Activated CD4-positive, alpha-beta T cell treated with anti-CD3 and anti-CD28 coated beads, Interleukin-2, Interleukin-4, amounts not matched to agents 100 ng/mL and 50 ng/mL, durations not matched to agents 16 hours and 8 hours (primary cell): ENCODE results near the gene TMEM126B.
A peak's percentile ranks its signal among the peaks of the same experiment; 100 is the strongest.

Source experiments
- DNase-seq: peaks from one replicate; pipeline ENCODE4 v3.0.0-alpha.2; 2020; ENCODE audit warnings: low spot score

TMEM126B gene

GRCh38 chr11:85682330-85683305 lies 54.2 kb downstream of the TMEM126B start:
- peak; percentile 63 for DNase-seq

GRCh38 chr11:85685125-85685819 lies 56.9 kb downstream of the TMEM126B start:
- no peak for DNase-seq

- DNase-seq: no peak
Measured at GRCh38 chr11:85685820-85686459, 57.5 kb downstream of the TMEM126B start, which contains the start of gene CCDC89. Gene CCDC89, minus strand, starts transcription at chr11:85686195. Its CDS starts 65 bp downstream, at chr11:85686130.
